Measurements from ENCODE around the gene AATK.

The AATK gene

GRCh38 chr17:81112450-81112849 is 53.6 kb downstream of the AATK start:
- ATAC-seq: no peak
- TF ChIP-seq BACH2 (CRISPR knock-in tag; IDR thresholded peaks at IDR 0.05; ENCODE audit: borderline replicate concordance): no peak
- TF ChIP-seq PATZ1 (CRISPR knock-in tag; IDR thresholded peaks at IDR 0.05; ENCODE audit: borderline replicate concordance): no peak
- TF ChIP-seq ZNF8 (CRISPR knock-in tag; IDR thresholded peaks at IDR 0.05): no peak
- TF ChIP-seq CSDC2 (CRISPR knock-in tag; IDR thresholded peaks at IDR 0.05): no peak
- TF ChIP-seq ISL1 (CRISPR knock-in tag; IDR thresholded peaks at IDR 0.05): no peak
- no peak for TF ChIP-seq ZNF70 (CRISPR knock-in tag; IDR thresholded peaks at IDR 0.05)
- TF ChIP-seq ZNF565 (CRISPR knock-in tag; conservative IDR thresholded peaks at IDR 0.05; ENCODE audit: low read depth): no peak
- TF ChIP-seq TSHZ2 (CRISPR knock-in tag; IDR thresholded peaks at IDR 0.05): no peak
- TF ChIP-seq GLIS3 (CRISPR knock-in tag; IDR thresholded peaks at IDR 0.05): no peak
- no peak for TF ChIP-seq ARNTL (CRISPR knock-in tag; IDR thresholded peaks at IDR 0.05; ENCODE audit: borderline replicate concordance, low read depth)

GRCh38 chr17:81111066-81111465 is 55.0 kb downstream of the AATK start:
- no peak for TF ChIP-seq RARB (CRISPR knock-in tag; IDR thresholded peaks at IDR 0.05)
- no peak for TF ChIP-seq TSHZ2 (CRISPR knock-in tag; IDR thresholded peaks at IDR 0.05)
- no peak for TF ChIP-seq ISL1 (CRISPR knock-in tag; IDR thresholded peaks at IDR 0.05)
- TF ChIP-seq CSDC2 (CRISPR knock-in tag; IDR thresholded peaks at IDR 0.05): no peak
- no peak for TF ChIP-seq SNAI2 (CRISPR knock-in tag; IDR thresholded peaks at IDR 0.05)
- TF ChIP-seq PATZ1 (CRISPR knock-in tag; IDR thresholded peaks at IDR 0.05; ENCODE audit: borderline replicate concordance): no peak
- TF ChIP-seq ZNF565 (CRISPR knock-in tag; conservative IDR thresholded peaks at IDR 0.05; ENCODE audit: low read depth): no peak
- no peak for TF ChIP-seq PPARA (CRISPR knock-in tag; IDR thresholded peaks at IDR 0.05; ENCODE audit: borderline replicate concordance)
- no peak for TF ChIP-seq ZNF8 (CRISPR knock-in tag; IDR thresholded peaks at IDR 0.05)
- no peak for TF ChIP-seq TCF4 (CRISPR knock-in tag; IDR thresholded peaks at IDR 0.05; ENCODE audit: borderline replicate concordance)
- TF ChIP-seq BACH2 (CRISPR knock-in tag; IDR thresholded peaks at IDR 0.05; ENCODE audit: borderline replicate concordance): no peak
- TF ChIP-seq ZNF70 (CRISPR knock-in tag; IDR thresholded peaks at IDR 0.05): no peak
- no peak for TF ChIP-seq CREB5 (CRISPR knock-in tag; IDR thresholded peaks at IDR 0.05; ENCODE audit: low read depth)
- TF ChIP-seq OSR1 (CRISPR knock-in tag; IDR thresholded peaks at IDR 0.05): no peak
- TF ChIP-seq ZFP30 (CRISPR knock-in tag; IDR thresholded peaks at IDR 0.05): no peak
- no peak for ATAC-seq

GRCh38 chr17:81110488-81111040 is 55.5 kb downstream of the AATK start:
- no peak for ATAC-seq
- no peak for TF ChIP-seq ZC3H10 (CRISPR knock-in tag; IDR thresholded peaks at IDR 0.05)
- TF ChIP-seq CSDC2 (CRISPR knock-in tag; IDR thresholded peaks at IDR 0.05): no peak
- TF ChIP-seq PATZ1 (CRISPR knock-in tag; IDR thresholded peaks at IDR 0.05; ENCODE audit: borderline replicate concordance): no peak
- TF ChIP-seq BACH2 (CRISPR knock-in tag; IDR thresholded peaks at IDR 0.05; ENCODE audit: borderline replicate concordance): no peak
- TF ChIP-seq TCF4 (CRISPR knock-in tag; IDR thresholded peaks at IDR 0.05; ENCODE audit: borderline replicate concordance): no peak
- TF ChIP-seq ISL1 (CRISPR knock-in tag; IDR thresholded peaks at IDR 0.05): no peak
- no peak for TF ChIP-seq ZNF565 (CRISPR knock-in tag; conservative IDR thresholded peaks at IDR 0.05; ENCODE audit: low read depth)
- no peak for TF ChIP-seq TOX (CRISPR knock-in tag; IDR thresholded peaks at IDR 0.05; ENCODE audit: borderline replicate concordance)
- TF ChIP-seq TSHZ2 (CRISPR knock-in tag; IDR thresholded peaks at IDR 0.05): no peak
- TF ChIP-seq ZFP3 (CRISPR knock-in tag; IDR thresholded peaks at IDR 0.05): no peak

Data from SK-N-SH treated with all-trans-retinoic acid at 6 μM for 48 hours (cell line).